Ascending aorta (tissue), 2 donors: Measurements from ENCODE around the gene SLC16A12. TPM values are rescaled to one million over a fixed set of nuclear protein-coding genes. Genes with fewer than 3 reads are reported as not detected.

Experiments used
- DNase-seq, 2 donors: peaks; one replicate each; pipeline ENCODE4 v3.0.0-alpha.2; 2019; ENCODE audit warnings: low spot score in 2 of 2
- H3K27ac ChIP-seq, 2 donors: fragments of 200-600 bp; sonication (generic); one replicate each; pipeline ENCODE4 v1.5.1; 2016 to 2017; ENCODE audit warnings: mild to moderate bottlenecking in 1 of 2
- H3K27me3 ChIP-seq: fragments of 200-600 bp; sonication (generic); one replicate; pipeline ENCODE4 v1.5.1; 2017
- H3K36me3 ChIP-seq, 2 donors: fragments of 200-600 bp; sonication (generic); one replicate each; pipeline ENCODE4 v1.5.1; 2016
- H3K4me1 ChIP-seq, 2 donors: fragments of 200-600 bp; sonication (generic); one replicate each; pipeline ENCODE4 v1.5.1; 2016 to 2017; ENCODE audit warnings: mild to moderate bottlenecking in 1 of 2
- H3K4me3 ChIP-seq, 2 donors: fragments of 200-600 bp; sonication (generic); one replicate each; pipeline ENCODE4 v1.5.1; 2016 to 2017; ENCODE audit warnings: mild to moderate bottlenecking in 1 of 2
- H3K9me3 ChIP-seq, 2 donors: fragments of 200-600 bp; sonication (generic); one replicate each; pipeline ENCODE4 v1.5.1; 2016
- CTCF ChIP-seq, 3 experiments: fragments of 200-600 bp in 2 of 3; fragments of 450-650 bp in 1 of 3; sonication (generic) in 2 of 3; IDR thresholded peaks; one replicate each; pipeline ENCODE4 v1.5.1; 2016 to 2019; ENCODE audit warnings: antibody characterized with exemption in 3 of 3, mild to moderate bottlenecking in 1 of 3, moderate library complexity in 1 of 3
- intact Hi-C: fragments of 100-400 bp; cut with DNase I; formaldehyde crosslinking; loops from one replicate; pipeline ENCODE4 v1.15.1; 2023
- total RNA-seq: library from RNA; depleted of rRNA; stranded (reverse); fragments of >200 nt; gene quantifications from one replicate; pipeline ENCODE4 v1.1.0, GENCODE V29; 2016

SLC16A12 gene
- total RNA-seq, 1 donor from 2014 or later: not detected

- TF ChIP-seq CTCF (IDR thresholded peaks at IDR 0.05): no peak
- H3K27me3 ChIP-seq: no peaks in the 10 kb centered on the region
- DNase-seq: no peak
- H3K36me3 ChIP-seq: no peaks in the 10 kb centered on the region
- H3K4me3 ChIP-seq: no peak overlapping the region
- intact Hi-C loops: no loop called here
- no peak overlapping the region for H3K27ac ChIP-seq
- no peaks in the 10 kb centered on the region for H3K9me3 ChIP-seq
- no peaks in the 10 kb centered on the region for H3K4me1 ChIP-seq
Observed at GRCh38 chr10:89442289-89442688, 93.1 kb downstream of the SLC16A12 start.

GRCh38 chr10:89440226-89441009 is 95.0 kb downstream of the SLC16A12 start:
- Histone ChIP-seq H3K36me3 (no peaks in the 10 kb centered on the region), H3K27me3 (no peaks in the 10 kb centered on the region), H3K9me3 (no peaks in the 10 kb centered on the region), H3K27ac (no peak overlapping the region), H3K4me1 (no peaks in the 10 kb centered on the region), H3K4me3 (no peak overlapping the region)
- intact Hi-C loops: no loop called here
- no peak for TF ChIP-seq CTCF (IDR thresholded peaks at IDR 0.05)
- no peak for DNase-seq

GRCh38 chr10:89438525-89438924 is 96.9 kb downstream of the SLC16A12 start:
- H3K9me3 ChIP-seq: no peaks in the 10 kb centered on the region
- H3K27me3 ChIP-seq: no peaks in the 10 kb centered on the region
- H3K36me3 ChIP-seq: no peaks in the 10 kb centered on the region
- H3K4me3 ChIP-seq: no peak overlapping the region
- no peak for TF ChIP-seq CTCF (IDR thresholded peaks at IDR 0.05)
- no peaks in the 10 kb centered on the region for H3K4me1 ChIP-seq
- intact Hi-C loops: no loop called here
- H3K27ac ChIP-seq: no peak overlapping the region
- DNase-seq: no peak

GRCh38 chr10:89431977-89432376 is 103.4 kb downstream of the SLC16A12 start:
- no peaks in the 10 kb centered on the region for H3K9me3 ChIP-seq
- no peak for DNase-seq
- no peaks in the 10 kb centered on the region for H3K4me1 ChIP-seq
- intact Hi-C loops: no loop called here
- H3K36me3 ChIP-seq: no peaks in the 10 kb centered on the region
- H3K27ac ChIP-seq: no peak overlapping the region
- TF ChIP-seq CTCF (IDR thresholded peaks at IDR 0.05): no peak
- H3K27me3 ChIP-seq: no peaks in the 10 kb centered on the region
- no peak overlapping the region for H3K4me3 ChIP-seq

GRCh38 chr10:89428877-89429276 is 106.5 kb downstream of the SLC16A12 start:
- no peak for TF ChIP-seq CTCF (IDR thresholded peaks at IDR 0.05)
- DNase-seq: no peak
- no peak overlapping the region for H3K27ac ChIP-seq
- intact Hi-C loops: loop anchor here (5.0 to 10.0 kb wide), 3 partner anchors 48 to 273 kb away; partner anchors contain the start of genes KIF20B and PANK1
- no peaks in the 10 kb centered on the region for H3K36me3 ChIP-seq
- H3K4me3 ChIP-seq: no peak overlapping the region
- no peaks in the 10 kb centered on the region for H3K9me3 ChIP-seq
- no peaks in the 10 kb centered on the region for H3K27me3 ChIP-seq
- no peaks in the 10 kb centered on the region for H3K4me1 ChIP-seq
